Erythroblast (primary cell): ENCODE measurements around the gene DNAAF1.

Experiments used
- GATA1 ChIP-seq: IDR thresholded peaks from 2 replicates; pipeline ENCODE4 v1.6.1; 2011; ENCODE audit warnings: low read depth, mild to moderate bottlenecking, control low read depth, low read length, moderate library complexity
- POLR2A ChIP-seq: IDR thresholded peaks from 2 replicates; pipeline ENCODE4 v1.6.1; 2011; ENCODE audit warnings: mild to moderate bottlenecking, low read length

GRCh38 chr16:84191466-84191865 lies 46.4 kb downstream of the DNAAF1 start:
- TF ChIP-seq POLR2A, result no peak
- TF ChIP-seq GATA1, result no peak
